SK-N-SH (cell line): ENCODE data around the gene IDH3A. TPM values are rescaled to one million over a fixed set of nuclear protein-coding genes. Genes with fewer than 3 reads are reported as not detected.

Experiments used
- CTCF ChIA-PET: fragments of 300-600, 350-600 bp; formaldehyde crosslinking; extraction: SDS; loops from one replicate; lab custom pipeline; 2021; lab: Yijun Ruan, JAX
- POLR2A ChIA-PET: fragments of 350-600 bp; sonication (Branson Sonifier 250); formaldehyde crosslinking; extraction: SDS; loops from one replicate; lab custom pipeline; 2020; ENCODE audit warnings: antibody characterized with exemption, inconsistent platforms; lab: Yijun Ruan, JAX
- DNase-seq: peaks from one replicate; pipeline ENCODE4 v3.0.0; 2012
- H2AFZ ChIP-seq: fragments of 200-600 bp; sonication (generic); 2 replicates; pipeline ENCODE4 v1.8.1; 2016; ENCODE audit warnings: antibody characterized with exemption, mild to moderate bottlenecking, low read depth
- H3F3A ChIP-seq: fragments of 200-600 bp; sonication (generic); replicated peaks from 2 replicates; pipeline ENCODE3; 2016; ENCODE audit warnings: antibody characterized with exemption, mild to moderate bottlenecking; ENCODE audit not compliant: insufficient read depth
- H3K27ac ChIP-seq, 2 experiments: fragments of 200-500 bp in 1 of 2; fragments of 200-600 bp in 1 of 2; sonication (Bioruptor generic) in 1 of 2; sonication (generic), shearing (Covaris generic) in 1 of 2; 2 replicates each; pipeline versions ENCODE4 v1.5.1 to v1.6.1; 2014 to 2016; ENCODE audit warnings: low read depth in 2 of 2, inconsistent platforms in 1 of 2, low read length in 1 of 2, mild to moderate bottlenecking in 1 of 2, mixed read lengths in 1 of 2
- H3K27me3 ChIP-seq: fragments of 200-600 bp; sonication (generic), shearing (Covaris generic); 2 replicates; pipeline ENCODE4 v1.6.1; 2016; ENCODE audit warnings: mixed run types; ENCODE audit not compliant: insufficient read depth
- H3K36me3 ChIP-seq, 2 experiments: fragments of 200-500 bp in 1 of 2; fragments of 200-600 bp in 1 of 2; sonication (Bioruptor generic) in 1 of 2; sonication (generic) in 1 of 2; replicated peaks in 1 of 2; 2 replicates each; pipeline versions ENCODE3 to v1.5.1; 2014 to 2016; ENCODE audit warnings: low read length in 1 of 2, mild to moderate bottlenecking in 1 of 2; ENCODE audit not compliant: insufficient read depth in 2 of 2, control insufficient read depth in 1 of 2
- H3K4me1 ChIP-seq, 2 experiments: fragments of 200-500 bp in 1 of 2; fragments of 200-600 bp in 1 of 2; sonication (Bioruptor generic) in 1 of 2; sonication (generic), shearing (Covaris generic) in 1 of 2; 2 replicates each; pipeline versions ENCODE4 v1.5.1 to v1.6.1; 2014 to 2016; ENCODE audit warnings: low read depth in 1 of 2, low read length in 1 of 2, mixed run types in 1 of 2; ENCODE audit not compliant: insufficient read depth in 2 of 2, control insufficient read depth in 1 of 2
- H3K4me2 ChIP-seq: fragments of 200-600 bp; sonication (generic), shearing (Covaris generic); 2 replicates; pipeline ENCODE4 v1.6.1; 2017; ENCODE audit warnings: mixed run types
- H3K4me3 ChIP-seq, 2 experiments: fragments of 200-500 bp in 1 of 2; fragments of 200-600 bp in 1 of 2; sonication (Bioruptor generic) in 1 of 2; sonication (generic), shearing (Covaris generic) in 1 of 2; 2 replicates each; pipeline versions ENCODE4 v1.5.1 to v1.8.1; 2014 to 2016; ENCODE audit warnings: low read depth in 2 of 2, inconsistent platforms in 1 of 2, low read length in 1 of 2, mild to moderate bottlenecking in 1 of 2, mixed read lengths in 1 of 2, moderate library complexity in 1 of 2
- H3K79me2 ChIP-seq: fragments of 200-600 bp; sonication (generic); 2 replicates; pipeline ENCODE4 v1.8.1; 2017; ENCODE audit warnings: mild to moderate bottlenecking; ENCODE audit not compliant: insufficient read depth
- H3K9ac ChIP-seq: fragments of 200-600 bp; sonication (generic); 2 replicates; pipeline ENCODE4 v1.6.1; 2017; ENCODE audit warnings: mixed run types
- H3K9me2 ChIP-seq: fragments of 200-600 bp; sonication (generic); 2 replicates; pipeline ENCODE4 v1.6.1; 2017; ENCODE audit warnings: mixed run types
- H3K9me3 ChIP-seq: fragments of 200-600 bp; sonication (generic); 2 replicates; pipeline ENCODE4 v1.6.1; 2017; ENCODE audit warnings: mixed run types, mild to moderate bottlenecking, moderate library complexity
- H4K20me1 ChIP-seq: fragments of 200-600 bp; sonication (generic); 2 replicates; pipeline ENCODE4 v1.6.1; 2017; ENCODE audit warnings: mild to moderate bottlenecking, mixed run types; ENCODE audit not compliant: insufficient read depth
- CTCF ChIP-seq: fragments of 200-600 bp; sonication (generic); IDR thresholded peaks from 2 replicates; pipeline ENCODE4 v1.6.1; 2017; ENCODE audit warnings: antibody characterized with exemption, mild to moderate bottlenecking, moderate library complexity
- EP300 ChIP-seq, 2 experiments: IDR thresholded peaks; 2 replicates each; pipeline versions ENCODE4 v1.4.0 to v1.6.1; 2012; ENCODE audit warnings: borderline replicate concordance in 1 of 2, low read depth in 1 of 2, low read length in 1 of 2
- FOSL2 ChIP-seq: IDR thresholded peaks from 2 replicates; pipeline ENCODE4 v1.4.0; 2012; ENCODE audit warnings: low read depth, mild to moderate bottlenecking, moderate library complexity, borderline replicate concordance
- JUND ChIP-seq: IDR thresholded peaks from 2 replicates; pipeline ENCODE4 v1.4.0; 2012
- NRF1 ChIP-seq: IDR thresholded peaks from 2 replicates; pipeline ENCODE4 v1.6.1; 2012; ENCODE audit warnings: low read depth, mild to moderate bottlenecking, low read length
- PBX3 ChIP-seq: IDR thresholded peaks from 2 replicates; pipeline ENCODE4; 2012
- POLR2AphosphoS5 ChIP-seq: IDR thresholded peaks from 2 replicates; pipeline ENCODE4 v1.6.1; 2012; ENCODE audit warnings: low read depth, low read length
- RAD21 ChIP-seq: IDR thresholded peaks from 2 replicates; pipeline ENCODE4 v1.6.1; 2012; ENCODE audit warnings: mild to moderate bottlenecking, low read length
- RCOR1 ChIP-seq: fragments of 150-350 bp; IDR thresholded peaks from 2 replicates; pipeline ENCODE4 v1.6.1; 2017; ENCODE audit warnings: antibody characterized with exemption, low read length
- REST ChIP-seq: IDR thresholded peaks from 2 replicates; pipeline ENCODE4 v1.6.1; 2012; ENCODE audit warnings: mild to moderate bottlenecking, low read depth, low read length, moderate library complexity
- RFX5 ChIP-seq: IDR thresholded peaks from 2 replicates; pipeline ENCODE4 v1.6.1; 2012; ENCODE audit warnings: mild to moderate bottlenecking, improper control_type of control experiment, low read length
- SMC3 ChIP-seq: IDR thresholded peaks from 2 replicates; pipeline ENCODE4 v1.6.1; 2012; ENCODE audit warnings: low read depth, low read length, improper control_type of control experiment
- TAF1 ChIP-seq: IDR thresholded peaks from 2 replicates; pipeline ENCODE4 v1.6.1; 2012; ENCODE audit warnings: low read depth, mild to moderate bottlenecking, low read length, moderate library complexity, borderline replicate concordance
- TCF12 ChIP-seq: IDR thresholded peaks from 2 replicates; pipeline ENCODE4 v1.4.0; 2012
- USF1 ChIP-seq: IDR thresholded peaks from 2 replicates; pipeline ENCODE4 v1.4.0; 2012; ENCODE audit warnings: low read depth, borderline replicate concordance
- USF2 ChIP-seq: fragments of 150-350 bp; IDR thresholded peaks from 2 replicates; pipeline ENCODE4 v1.6.1; 2017; ENCODE audit warnings: antibody characterized with exemption, low read length, low read depth, borderline replicate concordance
- YY1 ChIP-seq: IDR thresholded peaks from 2 replicates; pipeline ENCODE4 v1.4.0; 2012; ENCODE audit warnings: low read depth, mild to moderate bottlenecking
- WGBS: methylation state at CpG from one replicate; pipeline ENCODE4 v1.1.6; 2017; ENCODE audit warnings: low lambda C conversion rate; 5-methylcytosine and 5-hydroxymethylcytosine counted together
- polyA plus RNA-seq, 3 experiments: library from polyadenylated mRNA; depleted of rRNA; stranded (reverse); fragments of >200 nt; gene quantifications; 2 replicates each; pipeline ENCODE4 v1.2.3, GENCODE V29; 2012
- TF ChIP-seq, protein P1 (sequence below): IDR thresholded peaks from 2 replicates; pipeline ENCODE4 v1.4.0; 2012; ENCODE audit warnings: low read depth

IDH3A gene
- polyA plus RNA-seq, 1 of the 3 experiments (the other 2 are of a cell fraction): 33.2 TPM

- no peak overlapping the region for H2AFZ ChIP-seq
- POLR2A ChIA-PET: no interaction called here
- H3K27me3 ChIP-seq: no peaks in the 10 kb centered on the region
- H3K27ac ChIP-seq: no peak overlapping the region
- no peaks in the 10 kb centered on the region for H3K9me2 ChIP-seq
- H3K79me2 ChIP-seq: no peaks in the 10 kb centered on the region
- H3K9me3 ChIP-seq: no peaks in the 10 kb centered on the region
- no peak overlapping the region for H3K9ac ChIP-seq
- no peak overlapping the region for H3K4me3 ChIP-seq
- CTCF ChIA-PET: interaction anchor here (1.2 to 3.2 kb wide), 3 partner anchors 15 to 61 kb away, joined by 3 to 16 read pairs (median 4); no protein-coding TSS in a partner anchor
- no peak overlapping the region for H3K4me2 ChIP-seq
- TF ChIP-seq JUND (no peak), POLR2AphosphoS5 (no peak), CTCF (no peak), RCOR1 (no peak)
- no peaks in the 10 kb centered on the region; a peak in 1 of 4 replicates for H3K4me1 ChIP-seq
- H3F3A ChIP-seq: no peaks in the 10 kb centered on the region
- DNase-seq: no peak
- H4K20me1 ChIP-seq: no peaks in the 10 kb centered on the region
- WGBS: 55% methylated on average over 4 of the region's 5 CpGs
- H3K36me3 ChIP-seq: no peaks in the 10 kb centered on the region
Observed at GRCh38 chr15:78179906-78180305, 30.7 kb downstream of the IDH3A start.

DNA sequence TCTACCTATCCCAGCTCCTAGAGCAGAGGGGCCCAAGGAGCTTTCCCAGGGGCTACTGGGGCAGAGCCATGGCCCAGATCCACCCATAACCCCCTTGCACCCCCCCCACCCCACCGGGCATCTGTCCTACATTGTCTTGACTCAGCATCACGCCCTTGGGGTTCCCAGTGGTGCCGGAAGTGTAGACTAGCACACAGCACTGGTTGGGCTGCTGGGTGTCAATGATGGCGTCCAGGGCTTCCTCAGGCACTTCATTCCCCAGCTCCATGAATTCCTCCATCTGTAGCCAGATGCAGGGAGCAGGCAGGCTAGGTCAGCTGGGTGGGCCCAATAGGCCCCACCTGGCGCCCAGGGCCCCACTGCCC, 33.2 kb downstream of the IDH3A start:
- ChIA-PET CTCF (interaction anchor here (0.9 to 3.2 kb wide), 5 partner anchors 13 to 222 kb away, joined by 3 to 16 read pairs (median 3); no protein-coding TSS in a partner anchor), POLR2A (no interaction called here)
- Histone ChIP-seq H3F3A (no peaks in the 10 kb centered on the region), H3K27ac (no peak overlapping the region), H3K79me2 (no peaks in the 10 kb centered on the region), H2AFZ (no peak overlapping the region), H3K9me3 (no peaks in the 10 kb centered on the region), H3K27me3 (no peaks in the 10 kb centered on the region), H3K9me2 (no peaks in the 10 kb centered on the region), H3K36me3 (no peaks in the 10 kb centered on the region), H3K4me1 (no peaks in the 10 kb centered on the region; a peak in 1 of 4 replicates), H4K20me1 (no peaks in the 10 kb centered on the region), H3K4me3 (no peak overlapping the region), H3K4me2 (no peak overlapping the region), H3K9ac (no peak overlapping the region)
- no peak for DNase-seq
- WGBS: 64% methylated on average over 3 of the region's 5 CpGs
- TF ChIP-seq FOSL2 (no peak), RAD21 (no peak), REST (no peak), TAF1 (no peak), NRF1 (no peak), RFX5 (no peak), EP300 (IDR thresholded peaks at IDR 0.05; ENCODE audit: borderline replicate concordance in 1 of 2, low read depth in 1 of 2, low read length in 1 of 2) (no peak), SMC3 (no peak), USF1 (no peak), CTCF (no peak), USF2 (no peak), TCF12 (no peak), YY1 (no peak), PBX3 (no peak)
- TF ChIP-seq, protein P1, sequence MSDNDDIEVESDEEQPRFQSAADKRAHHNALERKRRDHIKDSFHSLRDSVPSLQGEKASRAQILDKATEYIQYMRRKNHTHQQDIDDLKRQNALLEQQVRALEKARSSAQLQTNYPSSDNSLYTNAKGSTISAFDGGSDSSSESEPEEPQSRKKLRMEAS: no peak
